HepG2 (cell line): ENCODE results near the gene KBTBD13. TPM values are rescaled to one million over a fixed set of nuclear protein-coding genes. Genes with fewer than 3 reads are reported as not detected.

Experiments used
- ATF4 ChIP-seq, 2 experiments: fragments of 450-650 bp in 1 of 2; sonication (generic) in 1 of 2; formaldehyde crosslinking; IDR thresholded peaks; 2 replicates each; pipeline versions ENCODE4 v1.5.0 to v1.8.0; 2020 to 2022; ENCODE audit warnings: mild to moderate bottlenecking in 1 of 2, missing genetic modification reagents in 1 of 2
- DNMT1 ChIP-seq: sonication (generic); formaldehyde crosslinking; IDR thresholded peaks from 2 replicates; pipeline ENCODE4 v1.5.1; 2020; ENCODE audit warnings: mild to moderate bottlenecking, missing genetic modification reagents
- FOSL1 ChIP-seq: sonication (generic); formaldehyde crosslinking; IDR thresholded peaks from 2 replicates; pipeline ENCODE4 v1.9.0; 2021; ENCODE audit warnings: missing genetic modification reagents, borderline replicate concordance
- FOXP1 ChIP-seq, 2 experiments: fragments of 450-650 bp in 1 of 2; IDR thresholded peaks; 2 replicates each; pipeline ENCODE4 v1.6.1; 2017 to 2018; ENCODE audit warnings: antibody characterized with exemption in 1 of 2
- HDAC1 ChIP-seq: sonication (generic); formaldehyde crosslinking; IDR thresholded peaks from 2 replicates; pipeline ENCODE4 v1.5.1; 2020; ENCODE audit warnings: mild to moderate bottlenecking, missing genetic modification reagents
- HES4 ChIP-seq: sonication (generic); formaldehyde crosslinking; IDR thresholded peaks from 2 replicates; pipeline ENCODE4 v1.9.0; 2021; ENCODE audit warnings: mild to moderate bottlenecking, missing genetic modification reagents, borderline replicate concordance
- HHEX ChIP-seq: IDR thresholded peaks from 2 replicates; pipeline ENCODE4 v1.6.1; 2016; ENCODE audit warnings: control low read depth
- HMG20B ChIP-seq: conservative IDR thresholded peaks from 2 replicates; pipeline ENCODE4 v1.6.1; 2016; ENCODE audit warnings: missing genetic modification reagents, missing compliant biosample characterization
- HNRNPK ChIP-seq: fragments of 200-400 bp; formaldehyde crosslinking; IDR thresholded peaks from 2 replicates; pipeline ENCODE4 v1.6.1; 2018; ENCODE audit warnings: low read length, low read depth, moderate library complexity, mild to moderate bottlenecking; ENCODE audit not compliant: poor library complexity, severe bottlenecking
- JARID2 ChIP-seq: sonication (generic); formaldehyde crosslinking; IDR thresholded peaks from 2 replicates; pipeline ENCODE4 v1.8.1; 2023; ENCODE audit warnings: missing genetic modification reagents, inconsistent platforms; ENCODE audit not compliant: insufficient replicate concordance
- KAT7 ChIP-seq: IDR thresholded peaks from 2 replicates; pipeline ENCODE4 v1.6.1; 2018; ENCODE audit warnings: borderline replicate concordance, missing compliant biosample characterization
- MLLT10 ChIP-seq: sonication (generic); formaldehyde crosslinking; IDR thresholded peaks from 2 replicates; pipeline ENCODE4 v1.4.0; 2020; ENCODE audit warnings: missing genetic modification reagents
- NFE2L1 ChIP-seq: sonication (generic); formaldehyde crosslinking; IDR thresholded peaks from 2 replicates; pipeline ENCODE4 v1.4.0; 2020; ENCODE audit warnings: missing genetic modification reagents, mild to moderate bottlenecking, borderline replicate concordance
- REPIN1 ChIP-seq: sonication (generic); formaldehyde crosslinking; IDR thresholded peaks from 2 replicates; pipeline ENCODE4 v1.8.0; 2022; ENCODE audit warnings: missing genetic modification reagents, low read depth, mild to moderate bottlenecking, borderline replicate concordance
- SKI ChIP-seq: fragments of 450-650 bp; IDR thresholded peaks from one replicate; pipeline ENCODE4 v1.6.1; 2018; ENCODE audit warnings: mild to moderate bottlenecking; ENCODE audit not compliant: partially characterized antibody
- ZBTB21 ChIP-seq: sonication (generic); formaldehyde crosslinking; IDR thresholded peaks from 2 replicates; pipeline ENCODE4 v1.4.0; 2020; ENCODE audit warnings: missing genetic modification reagents
- ZMYM4 ChIP-seq: sonication (generic); formaldehyde crosslinking; IDR thresholded peaks from 2 replicates; pipeline ENCODE4 v1.8.1; 2023; ENCODE audit warnings: mild to moderate bottlenecking, missing genetic modification reagents
- ZNF17 ChIP-seq: sonication (generic); formaldehyde crosslinking; IDR thresholded peaks from 2 replicates; pipeline ENCODE4 v1.5.0; 2020; ENCODE audit warnings: mild to moderate bottlenecking, missing genetic modification reagents
- ZNF225 ChIP-seq: sonication (generic); formaldehyde crosslinking; IDR thresholded peaks from 2 replicates; pipeline ENCODE4 v1.4.0; 2020; ENCODE audit warnings: mild to moderate bottlenecking, missing genetic modification reagents
- ZNF331 ChIP-seq: sonication (generic); formaldehyde crosslinking; IDR thresholded peaks from 2 replicates; pipeline ENCODE4 v1.4.0; 2020; ENCODE audit warnings: missing genetic modification reagents
- ZNF430 ChIP-seq: sonication (generic); formaldehyde crosslinking; IDR thresholded peaks from 2 replicates; pipeline ENCODE4 v1.9.0; 2021; ENCODE audit warnings: mild to moderate bottlenecking, missing genetic modification reagents
- ZNF569 ChIP-seq: sonication (generic); formaldehyde crosslinking; IDR thresholded peaks from 2 replicates; pipeline ENCODE4 v1.5.0; 2020; ENCODE audit warnings: mild to moderate bottlenecking, missing genetic modification reagents, moderate library complexity, borderline replicate concordance
- polyA plus RNA-seq, 8 experiments: library from polyadenylated mRNA; depleted of rRNA in 3 of 8; stranded (reverse) in 7 of 8; unstranded in 1 of 8; fragments of >200 nt; fragmentation: Illumina TruSeq in 4 of 8; extraction: Trizol in 4 of 8; gene quantifications; 2 replicates each; pipeline versions ENCODE4 v1.2.1 to v1.2.3, GENCODE V29; 2011 to 2016; ENCODE audit warnings: low read depth in 4 of 8, missing spikeins in 1 of 8, mixed read lengths in 1 of 8; ENCODE audit not compliant: insufficient read depth in 1 of 8
- total RNA-seq, 5 experiments: library from RNA; depleted of rRNA; stranded (reverse); fragments of >200 nt; fragmentation: Illumina TruSeq; extraction: Trizol; gene quantifications; 2 replicates each; pipeline ENCODE4 v1.2.3, GENCODE V29; 2016; ENCODE audit warnings: low read depth in 1 of 5
- TF ChIP-seq, protein P1 (sequence below): sonication (generic); formaldehyde crosslinking; IDR thresholded peaks from 2 replicates; pipeline ENCODE4 v1.8.0; 2022; ENCODE audit warnings: mild to moderate bottlenecking, missing genetic modification reagents, moderate library complexity
- TF ChIP-seq, protein P2 (sequence below), 2 experiments: IDR thresholded peaks; 2 replicates each; pipeline ENCODE4 v1.6.1; 2011 to 2012; ENCODE audit warnings: low read length in 2 of 2, borderline replicate concordance in 1 of 2, low read depth in 1 of 2, mild to moderate bottlenecking in 1 of 2, moderate library complexity in 1 of 2
- TF ChIP-seq, protein P3 (sequence below): sonication (generic); formaldehyde crosslinking; IDR thresholded peaks from 2 replicates; pipeline ENCODE4 v1.5.1; 2020; ENCODE audit warnings: missing genetic modification reagents, mild to moderate bottlenecking, borderline replicate concordance

Gene KBTBD13
- total and polyA plus RNA-seq, 2 of the 13 experiments (the other 11 are each of a cell fraction or from before 2014, with no cell fraction given): not detected

DNA sequence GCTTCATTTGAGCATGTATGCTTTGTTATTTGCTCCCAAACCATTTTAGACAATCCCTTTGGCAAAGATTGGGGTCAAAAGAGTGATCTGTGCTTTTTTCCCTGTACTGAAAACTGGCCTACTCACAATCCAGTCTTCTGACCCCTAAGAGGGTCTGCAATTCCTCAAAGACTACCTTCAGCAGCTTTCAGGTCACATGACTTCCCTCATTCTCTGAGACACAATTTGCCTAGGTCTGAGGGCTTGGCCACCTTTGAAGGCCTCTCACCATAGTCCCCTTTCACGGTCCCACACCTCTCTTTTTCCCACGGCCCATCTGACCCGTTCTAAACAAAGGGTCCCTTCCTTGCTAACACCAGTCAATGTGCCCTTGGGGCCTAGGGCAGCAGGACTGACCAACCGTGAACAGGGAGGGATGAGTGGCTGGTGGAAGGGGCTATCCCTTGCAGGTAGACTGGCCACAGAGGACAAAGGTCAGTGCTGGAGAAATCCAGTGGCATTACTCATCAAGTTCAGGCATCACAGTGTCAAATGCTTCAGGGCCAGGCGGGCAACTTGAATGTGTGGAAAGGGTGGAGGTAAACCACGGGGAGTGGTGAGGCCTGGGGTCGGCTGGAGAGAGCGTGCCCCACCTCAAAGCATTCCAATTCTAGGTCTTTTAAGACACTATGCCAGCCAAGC lies 19.5 kb upstream of the KBTBD13 start (continued):
- TF ChIP-seq ATF4 (CRISPR knock-in tag; IDR thresholded peaks at IDR 0.05): no peak
- no peak for TF ChIP-seq DNMT1 (CRISPR knock-in tag)
- TF ChIP-seq JARID2 (CRISPR knock-in tag): no peak
- peak; percentile 64 for TF ChIP-seq SKI
- TF ChIP-seq ZNF17 (CRISPR knock-in tag): no peak
- TF ChIP-seq, protein P1, sequence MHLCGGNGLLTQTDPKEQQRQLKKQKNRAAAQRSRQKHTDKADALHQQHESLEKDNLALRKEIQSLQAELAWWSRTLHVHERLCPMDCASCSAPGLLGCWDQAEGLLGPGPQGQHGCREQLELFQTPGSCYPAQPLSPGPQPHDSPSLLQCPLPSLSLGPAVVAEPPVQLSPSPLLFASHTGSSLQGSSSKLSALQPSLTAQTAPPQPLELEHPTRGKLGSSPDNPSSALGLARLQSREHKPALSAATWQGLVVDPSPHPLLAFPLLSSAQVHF (CRISPR knock-in tag): no peak
- TF ChIP-seq ZNF331: peak; percentile 79
- no peak for TF ChIP-seq MLLT10 (CRISPR knock-in tag)
- no peak for TF ChIP-seq ZNF225 (CRISPR knock-in tag)
- peak; percentile 95 for TF ChIP-seq FOSL1
- peak; percentile 27; the same call in 1 of the 2 replicates for TF ChIP-seq HHEX
- TF ChIP-seq HMG20B (CRISPR knock-in tag): no peak
- peak; percentile 85 for TF ChIP-seq HDAC1
- TF ChIP-seq ZNF569: no peak
- TF ChIP-seq ZNF430 (CRISPR knock-in tag): no peak
- 0 out of 2 replicates have a peak, but pooled peaks have one; percentile 64 for TF ChIP-seq REPIN1 (CRISPR knock-in tag)
- TF ChIP-seq, protein P2, sequence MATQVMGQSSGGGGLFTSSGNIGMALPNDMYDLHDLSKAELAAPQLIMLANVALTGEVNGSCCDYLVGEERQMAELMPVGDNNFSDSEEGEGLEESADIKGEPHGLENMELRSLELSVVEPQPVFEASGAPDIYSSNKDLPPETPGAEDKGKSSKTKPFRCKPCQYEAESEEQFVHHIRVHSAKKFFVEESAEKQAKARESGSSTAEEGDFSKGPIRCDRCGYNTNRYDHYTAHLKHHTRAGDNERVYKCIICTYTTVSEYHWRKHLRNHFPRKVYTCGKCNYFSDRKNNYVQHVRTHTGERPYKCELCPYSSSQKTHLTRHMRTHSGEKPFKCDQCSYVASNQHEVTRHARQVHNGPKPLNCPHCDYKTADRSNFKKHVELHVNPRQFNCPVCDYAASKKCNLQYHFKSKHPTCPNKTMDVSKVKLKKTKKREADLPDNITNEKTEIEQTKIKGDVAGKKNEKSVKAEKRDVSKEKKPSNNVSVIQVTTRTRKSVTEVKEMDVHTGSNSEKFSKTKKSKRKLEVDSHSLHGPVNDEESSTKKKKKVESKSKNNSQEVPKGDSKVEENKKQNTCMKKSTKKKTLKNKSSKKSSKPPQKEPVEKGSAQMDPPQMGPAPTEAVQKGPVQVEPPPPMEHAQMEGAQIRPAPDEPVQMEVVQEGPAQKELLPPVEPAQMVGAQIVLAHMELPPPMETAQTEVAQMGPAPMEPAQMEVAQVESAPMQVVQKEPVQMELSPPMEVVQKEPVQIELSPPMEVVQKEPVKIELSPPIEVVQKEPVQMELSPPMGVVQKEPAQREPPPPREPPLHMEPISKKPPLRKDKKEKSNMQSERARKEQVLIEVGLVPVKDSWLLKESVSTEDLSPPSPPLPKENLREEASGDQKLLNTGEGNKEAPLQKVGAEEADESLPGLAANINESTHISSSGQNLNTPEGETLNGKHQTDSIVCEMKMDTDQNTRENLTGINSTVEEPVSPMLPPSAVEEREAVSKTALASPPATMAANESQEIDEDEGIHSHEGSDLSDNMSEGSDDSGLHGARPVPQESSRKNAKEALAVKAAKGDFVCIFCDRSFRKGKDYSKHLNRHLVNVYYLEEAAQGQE (IDR thresholded peaks at IDR 0.05; ENCODE audit: borderline replicate concordance in 1 of 2, low read depth in 1 of 2, low read length in 2 of 2): no peak
- TF ChIP-seq NFE2L1 (CRISPR knock-in tag): no peak
- no peak for TF ChIP-seq HES4
- TF ChIP-seq KAT7 (CRISPR knock-in tag): no peak
- TF ChIP-seq HNRNPK: no peak
- peak; percentile 71 for TF ChIP-seq ZMYM4 (CRISPR knock-in tag)
- TF ChIP-seq, protein P3, sequence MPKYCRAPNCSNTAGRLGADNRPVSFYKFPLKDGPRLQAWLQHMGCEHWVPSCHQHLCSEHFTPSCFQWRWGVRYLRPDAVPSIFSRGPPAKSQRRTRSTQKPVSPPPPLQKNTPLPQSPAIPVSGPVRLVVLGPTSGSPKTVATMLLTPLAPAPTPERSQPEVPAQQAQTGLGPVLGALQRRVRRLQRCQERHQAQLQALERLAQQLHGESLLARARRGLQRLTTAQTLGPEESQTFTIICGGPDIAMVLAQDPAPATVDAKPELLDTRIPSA (CRISPR knock-in tag): no peak
- TF ChIP-seq ZBTB21 (CRISPR knock-in tag): no peak
- no peak for TF ChIP-seq FOXP1 (IDR thresholded peaks at IDR 0.05)
- TF ChIP-seq FOXP1 (CRISPR knock-in tag; IDR thresholded peaks at IDR 0.05): peak; percentile 51; the same call in 1 of the 2 replicates
